Lower leg skin (tissue), 4 donors: ENCODE results near the gene BTBD7. TPM values are rescaled to one million over a fixed set of nuclear protein-coding genes. Genes with fewer than 3 reads are reported as not detected.

Source experiments
- DNase-seq, 2 donors: peaks; one replicate each; pipeline ENCODE4 v3.0.0-alpha.2; 2019; ENCODE audit warnings: low spot score in 2 of 2
- H3K4me3 ChIP-seq: fragments of 200-600 bp; sonication (generic); 2 replicates; pipeline ENCODE4 v1.5.1; 2017; ENCODE audit warnings: mild to moderate bottlenecking, low read depth; ENCODE audit not compliant: poor library complexity, severe bottlenecking
- CTCF ChIP-seq, 3 donors: fragments of 450-650 bp; IDR thresholded peaks; one replicate each; pipeline ENCODE4 v1.5.1; 2016; ENCODE audit warnings: antibody characterized with exemption in 3 of 3, mild to moderate bottlenecking in 3 of 3, moderate library complexity in 2 of 3
- POLR2A ChIP-seq, 2 donors: fragments of 450-650 bp; IDR thresholded peaks; one replicate each; pipeline ENCODE4 v1.6.1; 2016 to 2017; ENCODE audit warnings: antibody characterized with exemption in 2 of 2, mild to moderate bottlenecking in 1 of 2, moderate library complexity in 1 of 2
- WGBS, 2 donors: methylation state at CpG; one replicate each; pipeline ENCODE4 v1.1.5; 2018; 5-methylcytosine and 5-hydroxymethylcytosine counted together
- intact Hi-C: fragments of 100-400 bp; cut with DNase I; formaldehyde crosslinking; loops from one replicate; pipeline ENCODE4 v1.15.0; 2023; ENCODE audit warnings: low total_unique reads
- total RNA-seq, 4 donors: library from RNA; depleted of rRNA; stranded (reverse); fragments of >200 nt; gene quantifications; one replicate each; pipeline ENCODE4 v1.1.0, GENCODE V29; 2016

Gene BTBD7
- total RNA-seq, 4 donors from 2014 or later: 19.7 to 114 (median 25.7) TPM

GRCh38 chr14:93269341-93270068 lies 63.3 kb downstream of the BTBD7 start:
- intact Hi-C loops: no loop called here

GRCh38 chr14:93268406-93268805 lies 64.4 kb downstream of the BTBD7 start:
- DNase-seq: no peak
- TF ChIP-seq CTCF (IDR thresholded peaks at IDR 0.05) (no peak), POLR2A (IDR thresholded peaks at IDR 0.05) (no peak)
- intact Hi-C loops: no loop called here
- H3K4me3 ChIP-seq: no peak overlapping the region
- 100% methylated on average over 1 of the region's 1 CpG for WGBS, 2 donors

More at GRCh38 chr14:93269341-93270068, 63.3 kb downstream of the BTBD7 start:
- no peak overlapping the region for H3K4me3 ChIP-seq
- no peak for DNase-seq
- 75 to 83% methylated on average over 10 of the region's 10 CpGs for WGBS, 2 donors
- no peak for TF ChIP-seq POLR2A (IDR thresholded peaks at IDR 0.05)
- no peak for TF ChIP-seq CTCF (IDR thresholded peaks at IDR 0.05)

GRCh38 chr14:93267149-93267711 lies 65.6 kb downstream of the BTBD7 start:
- H3K4me3 ChIP-seq: no peak overlapping the region
- intact Hi-C loops: no loop called here
- DNase-seq: no peak
- TF ChIP-seq CTCF (IDR thresholded peaks at IDR 0.05): no peak
- no peak for TF ChIP-seq POLR2A (IDR thresholded peaks at IDR 0.05)
- 80 to 84% methylated on average over 3 of the region's 3 CpGs for WGBS, 2 donors

- no peak for TF ChIP-seq CTCF (IDR thresholded peaks at IDR 0.05)
- TF ChIP-seq POLR2A (IDR thresholded peaks at IDR 0.05): no peak
Observed at GRCh38 chr14:93266127-93266526, 66.7 kb downstream of the BTBD7 start.

GRCh38 chr14:93263416-93263815 lies 69.4 kb downstream of the BTBD7 start:
- TF ChIP-seq POLR2A (IDR thresholded peaks at IDR 0.05) (no peak), CTCF (IDR thresholded peaks at IDR 0.05) (no peak)

More at GRCh38 chr14:93266127-93266526, 66.7 kb downstream of the BTBD7 start:
- DNase-seq: no peak
- H3K4me3 ChIP-seq: no peak overlapping the region
- WGBS, 2 donors: 88 to 90% methylated on average over 6 of the region's 6 CpGs
- intact Hi-C loops: no loop called here

More at GRCh38 chr14:93263416-93263815, 69.4 kb downstream of the BTBD7 start:
- intact Hi-C loops: no loop called here
- no peak overlapping the region for H3K4me3 ChIP-seq
- 84 to 100% methylated on average over 1 of the region's 1 CpG for WGBS, 2 donors
- no peak for DNase-seq
